Ishikawa (cell line): ENCODE measurements around the gene GSTA4.

Source experiments
- CEBPB ChIP-seq: IDR thresholded peaks from 2 replicates; pipeline ENCODE4 v1.6.1; 2012
- CREB1 ChIP-seq: IDR thresholded peaks from 2 replicates; pipeline ENCODE4 v1.6.1; 2012; ENCODE audit warnings: low read depth
- EGR1 ChIP-seq: IDR thresholded peaks from 2 replicates; pipeline ENCODE4 v1.6.1; 2012
- EP300 ChIP-seq: IDR thresholded peaks from 2 replicates; pipeline ENCODE4 v1.6.1; 2012; ENCODE audit warnings: borderline replicate concordance
- FOXM1 ChIP-seq: IDR thresholded peaks from 2 replicates; pipeline ENCODE4 v1.6.1; 2012; ENCODE audit warnings: low read depth, borderline replicate concordance
- MAX ChIP-seq: IDR thresholded peaks from 2 replicates; pipeline ENCODE4 v1.6.1; 2012
- NFIC ChIP-seq: IDR thresholded peaks from 2 replicates; pipeline ENCODE4 v1.6.1; 2012
- RAD21 ChIP-seq: IDR thresholded peaks from 2 replicates; pipeline ENCODE4 v1.6.1; 2012; ENCODE audit warnings: low read depth
- REST ChIP-seq: IDR thresholded peaks from 2 replicates; pipeline ENCODE4 v1.6.1; 2012; ENCODE audit warnings: low read depth, mild to moderate bottlenecking
- TAF1 ChIP-seq: IDR thresholded peaks from 2 replicates; pipeline ENCODE4 v1.6.1; 2012; ENCODE audit warnings: low read depth, mild to moderate bottlenecking
- TCF12 ChIP-seq: IDR thresholded peaks from 2 replicates; pipeline ENCODE4 v1.6.1; 2012; ENCODE audit warnings: low read depth
- TEAD4 ChIP-seq: IDR thresholded peaks from 2 replicates; pipeline ENCODE4 v1.6.1; 2012
- YY1 ChIP-seq: IDR thresholded peaks from 2 replicates; pipeline ENCODE4 v1.6.1; 2012; ENCODE audit warnings: low read depth
- ZBTB7A ChIP-seq: IDR thresholded peaks from 2 replicates; pipeline ENCODE4 v1.6.1; 2012; ENCODE audit warnings: low read depth
- TF ChIP-seq, protein P1 (sequence below): IDR thresholded peaks from 2 replicates; pipeline ENCODE4 v1.6.1; 2012

Gene GSTA4

GRCh38 chr6:52946306-52946705 lies 48.8 kb downstream of the GSTA4 start:
- no peak for TF ChIP-seq TEAD4

- TF ChIP-seq MAX (no peak), ZBTB7A (no peak)
Observed at GRCh38 chr6:52942221-52942620, 52.9 kb downstream of the GSTA4 start.

GRCh38 chr6:52937908-52938307 lies 57.2 kb downstream of the GSTA4 start:
- no peak for TF ChIP-seq EGR1
- no peak for TF ChIP-seq TCF12
- no peak for TF ChIP-seq NFIC
- no peak for TF ChIP-seq TAF1
- TF ChIP-seq MAX: no peak

DNA sequence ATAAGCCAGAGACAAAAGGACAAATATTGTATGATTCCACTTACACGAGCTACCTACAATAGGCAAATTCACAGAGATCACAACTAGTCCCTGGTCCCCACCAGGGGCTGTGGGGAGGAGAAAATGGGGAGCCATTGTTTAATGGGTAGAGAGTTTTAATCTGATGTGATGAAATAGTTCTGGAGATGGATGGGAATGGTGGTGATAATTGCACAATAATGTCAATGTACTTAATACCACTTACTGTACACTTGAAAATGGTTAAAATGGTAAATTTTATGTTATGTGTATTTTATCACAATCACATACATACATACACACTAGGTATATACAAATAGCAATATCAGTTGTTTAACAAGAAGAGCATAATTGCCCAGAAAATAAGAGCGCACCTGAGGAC lies 61.3 kb downstream of the GSTA4 start:
- TF ChIP-seq NFIC: no peak
- TF ChIP-seq EP300: no peak
- TF ChIP-seq REST: no peak
- no peak for TF ChIP-seq MAX

- TF ChIP-seq TEAD4: no peak
- no peak for TF ChIP-seq EP300
- no peak for TF ChIP-seq EGR1
- TF ChIP-seq REST: no peak
- TF ChIP-seq NFIC: no peak
- TF ChIP-seq, protein P1, sequence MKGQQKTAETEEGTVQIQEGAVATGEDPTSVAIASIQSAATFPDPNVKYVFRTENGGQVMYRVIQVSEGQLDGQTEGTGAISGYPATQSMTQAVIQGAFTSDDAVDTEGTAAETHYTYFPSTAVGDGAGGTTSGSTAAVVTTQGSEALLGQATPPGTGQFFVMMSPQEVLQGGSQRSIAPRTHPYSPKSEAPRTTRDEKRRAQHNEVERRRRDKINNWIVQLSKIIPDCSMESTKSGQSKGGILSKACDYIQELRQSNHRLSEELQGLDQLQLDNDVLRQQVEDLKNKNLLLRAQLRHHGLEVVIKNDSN: no peak
- TF ChIP-seq MAX: no peak
- TF ChIP-seq TCF12: no peak
- TF ChIP-seq FOXM1: no peak
- TF ChIP-seq RAD21: no peak
- TF ChIP-seq CEBPB: no peak
- no peak for TF ChIP-seq ZBTB7A
- no peak for TF ChIP-seq YY1
- no peak for TF ChIP-seq CREB1
Observed at GRCh38 chr6:52931351-52931750, 63.7 kb downstream of the GSTA4 start.

DNA sequence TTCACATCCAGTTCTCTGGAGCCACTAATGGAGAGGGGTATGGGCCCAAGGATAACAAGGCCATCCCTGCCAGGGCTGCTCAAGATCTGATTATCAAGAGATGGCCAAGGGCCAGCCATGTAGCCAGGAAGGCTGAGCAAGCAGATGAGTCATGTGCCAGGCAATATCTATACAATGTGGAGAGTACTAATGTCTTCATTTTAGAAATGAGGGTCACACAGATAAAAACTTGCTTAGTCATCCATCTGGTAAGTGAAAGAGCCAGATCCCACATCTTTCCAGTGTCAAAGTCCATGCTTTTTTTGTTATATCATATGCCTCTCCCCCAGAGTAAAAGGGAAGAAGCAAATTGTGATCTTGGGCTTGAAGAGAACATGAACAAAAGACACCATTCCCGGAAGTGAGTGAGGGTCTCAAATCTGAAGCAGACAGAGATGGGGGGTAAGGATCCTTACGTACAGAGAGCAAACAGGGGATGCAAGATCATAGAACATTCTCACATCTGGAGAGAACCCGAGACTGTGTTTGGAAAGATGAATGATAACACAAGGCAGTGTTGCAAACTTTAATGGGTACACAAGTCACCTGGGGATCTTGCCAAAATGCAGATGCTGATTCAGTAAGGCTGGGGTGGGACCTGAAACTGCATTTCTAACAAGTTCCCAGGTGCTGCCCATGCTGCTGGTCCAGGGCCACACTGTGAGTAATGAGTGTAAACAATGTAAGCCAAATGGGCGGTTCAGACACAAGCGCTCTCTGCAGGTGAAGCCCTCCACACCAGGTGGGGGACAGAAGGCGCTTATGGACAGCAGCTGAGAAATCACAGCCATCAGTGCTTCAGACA lies 65.5 kb downstream of the GSTA4 start:
- TF ChIP-seq TAF1: no peak
- TF ChIP-seq EGR1: no peak
- no peak for TF ChIP-seq NFIC
- TF ChIP-seq MAX: no peak
- no peak for TF ChIP-seq EP300
- no peak for TF ChIP-seq FOXM1
- TF ChIP-seq TCF12: no peak
- no peak for TF ChIP-seq ZBTB7A
- TF ChIP-seq, protein P1: no peak
